ENCODE data around the gene MANSC1.
"Not testable (repeated sequence)": the region's sequence is repeated elsewhere in the genome, so short reads cannot be mapped to it uniquely, and the experiment has no call there.

MANSC1 gene

GRCh38 chr12:12323118-12323517 lies 26.9 kb downstream of the MANSC1 start:
- no peak for DNase-seq

- no peak for DNase-seq
These were observed 30.4 kb downstream of the MANSC1 start for GRCh38 chr12:12319451-12320183.

- no peak for DNase-seq
These were observed 34.2 kb downstream of the MANSC1 start for GRCh38 chr12:12315838-12316237.

- DNase-seq = not testable (repeated sequence)
These were observed 39.3 kb downstream of the MANSC1 start for GRCh38 chr12:12310695-12311094.

- no peak for DNase-seq
These were observed 44.3 kb downstream of the MANSC1 start for GRCh38 chr12:12305568-12306300.

- DNase-seq = no peak
These were observed 47.1 kb downstream of the MANSC1 start for GRCh38 chr12:12302976-12303375.

- no peak for DNase-seq
These were observed 48.9 kb downstream of the MANSC1 start for GRCh38 chr12:12301122-12301521.

GRCh38 chr12:12297201-12297830 lies 52.7 kb downstream of the MANSC1 start:
- DNase-seq = no peak

- DNase-seq = no peak
These were observed 55.6 kb downstream of the MANSC1 start for GRCh38 chr12:12294215-12295005.

GRCh38 chr12:12290206-12290605 lies 59.8 kb downstream of the MANSC1 start:
- DNase-seq = no peak

GRCh38 chr12:12286441-12286840 lies 63.6 kb downstream of the MANSC1 start:
- DNase-seq = no peak

GRCh38 chr12:12282761-12283425 lies 67.1 kb downstream of the MANSC1 start:
- DNase-seq = no peak

GRCh38 chr12:12282202-12282601 lies 67.8 kb downstream of the MANSC1 start:
- DNase-seq = no peak

- no peak for DNase-seq
These were observed 68.9 kb downstream of the MANSC1 start for GRCh38 chr12:12281134-12281533.

- no peak for DNase-seq
These were observed 71.1 kb downstream of the MANSC1 start for GRCh38 chr12:12278899-12279298.

Measured in AML-193 (cell line).